Peyer's patch (tissue), 4 donors: ENCODE data around the gene OPTN.

Experiments
- CTCF ChIP-seq, 6 experiments: fragments of 450-650 bp in 4 of 6; fragments of 200-600 bp in 2 of 6; sonication (generic) in 1 of 6; IDR thresholded peaks; one replicate each; pipeline ENCODE4 v1.5.1; 2017 to 2019; ENCODE audit warnings: antibody characterized with exemption in 6 of 6, mild to moderate bottlenecking in 3 of 6, moderate library complexity in 1 of 6
- POLR2A ChIP-seq, 2 donors: fragments of 450-650 bp; IDR thresholded peaks; one replicate each; pipeline ENCODE4 v1.5.1; 2017; ENCODE audit warnings: antibody characterized with exemption in 2 of 2, mild to moderate bottlenecking in 2 of 2, moderate library complexity in 2 of 2

GRCh38 chr10:13183625-13184024, 83.7 kb downstream of the OPTN start:
- TF ChIP-seq CTCF (IDR thresholded peaks at IDR 0.05), result no peak
- TF ChIP-seq POLR2A (IDR thresholded peaks at IDR 0.05), result no peak
